GM12874 (cell line): ENCODE data around the gene ZNF775.

ENCODE experiments used
- CTCF ChIP-seq: IDR thresholded peaks from 2 replicates; pipeline ENCODE4 v1.5.1; 2011; ENCODE audit warnings: low read depth, mild to moderate bottlenecking, control low read depth, low read length, moderate library complexity; ENCODE audit not compliant: insufficient read depth

Gene ZNF775

GRCh38 chr7:150335774-150336112 is 43.4 kb upstream of the ZNF775 start:
- no peak for TF ChIP-seq CTCF

GRCh38 chr7:150336746-150337145 is 42.4 kb upstream of the ZNF775 start:
- no peak for TF ChIP-seq CTCF

- TF ChIP-seq CTCF: no peak
Measured at GRCh38 chr7:150337179-150337578, 42.0 kb upstream of the ZNF775 start.

- no peak for TF ChIP-seq CTCF
Measured at GRCh38 chr7:150337659-150338081, 41.5 kb upstream of the ZNF775 start.

GRCh38 chr7:150338166-150338829 is 40.8 kb upstream of the ZNF775 start:
- no peak for TF ChIP-seq CTCF

- no peak for TF ChIP-seq CTCF
Measured at GRCh38 chr7:150339409-150339809, 39.7 kb upstream of the ZNF775 start.

- no peak for TF ChIP-seq CTCF
Measured at GRCh38 chr7:150340024-150340749, 38.9 kb upstream of the ZNF775 start.
